H1 (cell line): ENCODE results near the gene FGF5. TPM values are rescaled to one million over a fixed set of nuclear protein-coding genes. Genes with fewer than 3 reads are reported as not detected.

Source experiments
- CTCF ChIA-PET: fragments of 300-600 bp; sonication (Branson Sonifier 250); formaldehyde crosslinking; loops from one replicate; lab custom pipeline; 2021; ENCODE audit not compliant: partially characterized antibody; lab: Charles Lee
- POLR2A ChIA-PET: fragments of 300-600 bp; sonication (Branson Sonifier 250); formaldehyde crosslinking; loops from one replicate; lab custom pipeline; 2021; ENCODE audit warnings: inconsistent platforms; ENCODE audit not compliant: partially characterized antibody; lab: Charles Lee
- DNase-seq, 2 experiments: peaks; one replicate each; pipeline versions ENCODE4 v3.0.0 to v3.0.0-alpha.2; 2010 to 2022; ENCODE audit warnings: low spot score in 2 of 2, low read depth in 1 of 2, mixed read lengths in 1 of 2
- FAIRE-seq: peaks from 2 replicates; lab custom pipeline; 2011; peaks lifted over from hg19 to GRCh38; lab: Jason Lieb, UNC
- H2AFZ ChIP-seq: 2 replicates; pipeline ENCODE4 v1.8.1; 2012; ENCODE audit warnings: low read length, inconsistent platforms
- H2AK5ac ChIP-seq: 2 replicates; pipeline ENCODE4 v1.6.1; 2013; ENCODE audit warnings: low read depth, low read length
- H2BK120ac ChIP-seq: replicated peaks from 2 replicates; pipeline ENCODE3; 2013; ENCODE audit warnings: low read depth, low read length, inconsistent platforms
- H2BK12ac ChIP-seq: 2 replicates; pipeline ENCODE4 v1.6.1; 2013; ENCODE audit warnings: low read depth, low read length
- H2BK15ac ChIP-seq: 2 replicates; pipeline ENCODE4 v1.6.1; 2013; ENCODE audit warnings: low read length
- H2BK20ac ChIP-seq: 2 replicates; pipeline ENCODE4 v1.6.1; 2013; ENCODE audit warnings: low read length
- H2BK5ac ChIP-seq: 2 replicates; pipeline ENCODE4 v1.6.1; 2013; ENCODE audit warnings: low read depth, low read length
- H3K14ac ChIP-seq: 2 replicates; pipeline ENCODE4 v1.6.1; 2013; ENCODE audit warnings: inconsistent platforms; ENCODE audit not compliant: insufficient read length
- H3K18ac ChIP-seq: 2 replicates; pipeline ENCODE4 v1.6.1; 2013; ENCODE audit warnings: low read length; ENCODE audit errors: extremely low read depth
- H3K23ac ChIP-seq: 2 replicates; pipeline ENCODE4 v1.6.1; 2013; ENCODE audit warnings: inconsistent platforms; ENCODE audit not compliant: insufficient read length
- H3K23me2 ChIP-seq: 2 replicates; pipeline ENCODE4 v1.6.1; 2013; ENCODE audit warnings: low read depth, low read length
- H3K27ac ChIP-seq: 2 replicates; pipeline ENCODE4 v1.6.1; 2011; ENCODE audit warnings: low read depth, low read length, inconsistent platforms
- H3K27me3 ChIP-seq, 4 experiments: replicated peaks in 1 of 4; 1 replicate in 1 of 4; 2 replicates in 3 of 4; pipeline versions ENCODE4 v1.6.1 to v1.8.1; 2011 to 2013; ENCODE audit warnings: low read length in 3 of 4, mild to moderate bottlenecking in 3 of 4, inconsistent platforms in 2 of 4, mixed read lengths in 2 of 4, moderate library complexity in 1 of 4; ENCODE audit not compliant: control insufficient read depth in 3 of 4, insufficient read depth in 3 of 4; ENCODE audit errors: extremely low read depth in 1 of 4
- H3K36me3 ChIP-seq, 4 experiments: 2 replicates each; pipeline versions ENCODE4 v1.6.1 to v1.8.1; 2011 to 2013; ENCODE audit warnings: mild to moderate bottlenecking in 4 of 4, low read length in 3 of 4, moderate library complexity in 2 of 4, control low read depth in 1 of 4, inconsistent platforms in 1 of 4; ENCODE audit not compliant: insufficient read depth in 4 of 4, control insufficient read depth in 2 of 4
- H3K4ac ChIP-seq: replicated peaks from 2 replicates; pipeline ENCODE3; 2013; ENCODE audit warnings: low read length, low read depth, mixed read lengths, inconsistent platforms; ENCODE audit not compliant: insufficient read length
- H3K4me1 ChIP-seq, 4 experiments: replicated peaks in 1 of 4; 1 replicate in 1 of 4; 2 replicates in 3 of 4; pipeline versions ENCODE4 v1.6.1 to v1.8.1; 2011 to 2013; ENCODE audit warnings: low read length in 3 of 4, inconsistent platforms in 2 of 4, mixed read lengths in 1 of 4; ENCODE audit not compliant: insufficient read depth in 4 of 4, control insufficient read depth in 3 of 4
- H3K4me2 ChIP-seq, 2 experiments: 2 replicates each; pipeline versions ENCODE4 v1.6.1 to v1.8.1; 2011 to 2013; ENCODE audit warnings: low read depth in 2 of 2, low read length in 2 of 2, control low read depth in 1 of 2, inconsistent platforms in 1 of 2, mild to moderate bottlenecking in 1 of 2; ENCODE audit not compliant: insufficient read depth in 1 of 2
- H3K4me3 ChIP-seq, 4 experiments: fragments of 200-600, 300-600 bp in 1 of 4; sonication (generic), shearing (Covaris generic), sonication (Bioruptor Twin) in 1 of 4; 2 replicates each; pipeline versions ENCODE4 v1.5.1 to v1.8.1; 2011 to 2016; ENCODE audit warnings: low read length in 4 of 4, low read depth in 3 of 4, control low read depth in 2 of 4, inconsistent platforms in 2 of 4, mild to moderate bottlenecking in 2 of 4, mixed read lengths in 1 of 4, moderate library complexity in 1 of 4; ENCODE audit not compliant: insufficient read depth in 2 of 4; ENCODE audit errors: extremely low read depth in 1 of 4
- H3K56ac ChIP-seq: replicated peaks from 2 replicates; pipeline ENCODE3; 2013; ENCODE audit warnings: low read depth, mild to moderate bottlenecking, mixed read lengths, low read length, inconsistent platforms; ENCODE audit not compliant: insufficient read length
- H3K79me1 ChIP-seq: 2 replicates; pipeline ENCODE4 v1.6.1; 2013; ENCODE audit warnings: low read depth, low read length, control low read depth
- H3K79me2 ChIP-seq, 2 experiments: 2 replicates each; pipeline versions ENCODE4 v1.6.1 to v1.8.1; 2012 to 2013; ENCODE audit warnings: low read length in 2 of 2, mild to moderate bottlenecking in 2 of 2, inconsistent platforms in 1 of 2; ENCODE audit not compliant: insufficient read depth in 2 of 2, control insufficient read depth in 1 of 2
- H3K9ac ChIP-seq, 4 experiments: replicated peaks in 1 of 4; 1 replicate in 1 of 4; 2 replicates in 3 of 4; pipeline versions ENCODE4 v1.6.1 to v1.8.1; 2011 to 2013; ENCODE audit warnings: low read depth in 3 of 4, low read length in 3 of 4, control low read depth in 2 of 4, mild to moderate bottlenecking in 2 of 4, moderate library complexity in 2 of 4, inconsistent platforms in 1 of 4; ENCODE audit errors: extremely low read depth in 1 of 4
- H3K9me3 ChIP-seq, 2 experiments: 2 replicates each; pipeline versions ENCODE4 v1.6.1 to v1.8.1; 2012 to 2013; ENCODE audit warnings: mild to moderate bottlenecking in 2 of 2, moderate library complexity in 2 of 2, control low read depth in 1 of 2, inconsistent platforms in 1 of 2, low read depth in 1 of 2, low read length in 1 of 2, mixed read lengths in 1 of 2; ENCODE audit not compliant: insufficient read depth in 2 of 2
- H4K20me1 ChIP-seq, 2 experiments: replicated peaks in 1 of 2; 2 replicates each; pipeline versions ENCODE3 to v1.8.1; 2011 to 2013; ENCODE audit warnings: inconsistent platforms in 2 of 2, low read length in 2 of 2, mild to moderate bottlenecking in 1 of 2; ENCODE audit not compliant: insufficient read depth in 2 of 2, control insufficient read depth in 1 of 2
- H4K5ac ChIP-seq: 2 replicates; pipeline ENCODE4 v1.6.1; 2013; ENCODE audit warnings: low read length, low read depth, mixed read lengths, inconsistent platforms; ENCODE audit not compliant: insufficient read length
- H4K8ac ChIP-seq: 2 replicates; pipeline ENCODE4 v1.8.0; 2013; ENCODE audit warnings: mild to moderate bottlenecking, moderate library complexity, low read length, inconsistent platforms; ENCODE audit not compliant: insufficient read depth; ENCODE audit errors: extremely low read depth
- H4K91ac ChIP-seq: replicated peaks from 2 replicates; pipeline ENCODE3; 2013; ENCODE audit warnings: low read length, mixed read lengths, inconsistent platforms; ENCODE audit not compliant: insufficient read length
- EZH2 ChIP-seq: fragments of 200-600 bp; sonication (generic); IDR thresholded peaks from 2 replicates; pipeline ENCODE4 v1.7.1; 2012; ENCODE audit warnings: low read depth, mild to moderate bottlenecking, moderate library complexity, low read length, inconsistent platforms; ENCODE audit not compliant: severe bottlenecking
- SP4 ChIP-seq: IDR thresholded peaks from 2 replicates; pipeline ENCODE4 v1.6.1; 2012; ENCODE audit warnings: low read length, inconsistent platforms
- WGBS, 2 experiments: shearing (Covaris generic) in 1 of 2; methylation state at CpG; one replicate each; pipeline versions ENCODE4 v1.1.6 to v1.1.7; 2013 to 2015; ENCODE audit warnings: low lambda C conversion rate in 2 of 2, mixed read lengths in 2 of 2, inconsistent platforms in 1 of 2, low coverage in 1 of 2, missing lambda C conversion rate in 1 of 2; ENCODE audit not compliant: insufficient replicate concordance in 2 of 2, insufficient coverage in 1 of 2, insufficient read length in 1 of 2; ENCODE audit errors: extremely low coverage in 1 of 2, missing lambda C conversion rate in 1 of 2; 5-methylcytosine and 5-hydroxymethylcytosine counted together
- polyA plus RNA-seq, 7 experiments: library from polyadenylated mRNA; depleted of rRNA in 3 of 7; stranded (reverse) in 5 of 7; unstranded in 2 of 7; fragments of >200 nt in 5 of 7; fragments of 200-250 nt in 2 of 7; gene quantifications; 1 replicate in 5 of 7; 2 replicates in 1 of 7; 4 replicates in 1 of 7; pipeline versions ENCODE4 v1.2.1 to v1.2.3, GENCODE V29; 2011 to 2013; ENCODE audit warnings: missing spikeins in 2 of 7, mixed read lengths in 2 of 7
- total RNA-seq: library from RNA; stranded (reverse); fragmentation: NEBNext Ultra II Directional; extraction: Animal tissue kit (Norgen Biotek cat#: 25700); gene quantifications from 2 replicates; pipeline ENCODE4 v1.2.1, GENCODE V29; 2021

The FGF5 gene
- total and polyA plus RNA-seq, 2 of the 8 experiments (the other 6 are each of a cell fraction or from before 2014, with no cell fraction given): not detected

DNA sequence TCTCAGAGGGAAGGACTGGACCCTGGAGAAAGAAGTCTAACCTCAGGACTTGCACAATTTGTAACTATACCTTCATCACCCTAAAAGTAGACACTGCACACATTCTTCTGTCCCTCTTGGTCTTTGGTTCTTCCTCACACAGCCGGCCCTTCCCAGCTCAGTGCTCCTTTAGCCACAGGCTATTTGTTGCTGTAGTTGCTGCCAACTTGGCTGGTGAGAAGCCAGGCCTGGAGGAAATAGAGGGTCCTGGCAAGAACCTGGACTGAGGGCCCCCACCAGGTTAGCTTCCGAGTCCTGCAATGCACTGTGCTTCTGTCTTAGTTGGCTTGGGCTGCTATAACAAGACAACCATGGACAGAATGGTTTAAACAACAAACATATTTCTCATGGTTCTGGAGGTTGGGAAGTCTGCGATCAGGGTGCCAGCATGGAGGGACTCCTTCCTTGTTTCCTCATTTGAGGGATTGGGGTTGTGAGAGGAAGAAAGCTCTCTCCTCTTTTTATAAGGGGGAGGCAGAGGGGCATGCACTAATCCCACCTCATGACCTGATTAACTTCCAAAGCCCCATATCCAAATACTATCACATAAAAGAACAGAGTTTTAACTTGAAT, 4.4 kb upstream of the FGF5 start:
- no peak overlapping the region for H3K14ac ChIP-seq
- H3K79me1 ChIP-seq: no peaks in the 10 kb centered on the region
- no peak overlapping the region for H3K4me3 ChIP-seq
- H3K4ac ChIP-seq: no peak overlapping the region
- peaks cover 9% of the 10 kb centered on the region; the same call in 1 of the 2 replicates for H3K23me2 ChIP-seq
- H4K20me1 ChIP-seq: peaks cover 14 to 19% of the 10 kb centered on the region in 2 experiments
- H4K8ac ChIP-seq: no peak overlapping the region
- H3K9me3 ChIP-seq: no peaks in the 10 kb centered on the region
- no peak overlapping the region for H2BK12ac ChIP-seq
- no peak overlapping the region for H2BK15ac ChIP-seq
- H4K91ac ChIP-seq: no peak overlapping the region
- H3K23ac ChIP-seq: no peak overlapping the region
- H3K27me3 ChIP-seq: peaks cover 55 to 64% (median 59%) of the 10 kb centered on the region in 4 experiments
- peaks cover 4 to 19% (median 14%) of the 10 kb centered on the region in 4 experiments for H3K4me1 ChIP-seq
- POLR2A ChIA-PET: no interaction called here
- H2AFZ ChIP-seq: no peak overlapping the region
- CTCF ChIA-PET: interaction anchor here (0.7 to 1.5 kb wide), 4 partner anchors 42 to 74 kb away, joined by 3 to 7 read pairs (median 3); no protein-coding TSS in a partner anchor
- H4K5ac ChIP-seq: no peak overlapping the region
- H2BK20ac ChIP-seq: no peak overlapping the region
- no peak overlapping the region for H3K18ac ChIP-seq
- no peak overlapping the region for H2AK5ac ChIP-seq
- H3K9ac ChIP-seq: no peak overlapping the region
- H3K27ac ChIP-seq: no peak overlapping the region
- no peaks in the 10 kb centered on the region for H3K79me2 ChIP-seq
- no peak overlapping the region for H3K56ac ChIP-seq
- DNase-seq (no peak), FAIRE-seq (no peak)
- 95% methylated on average over 3 of the region's 3 CpGs; no CpG with 5 or more reads in 1 of the 2 experiments for WGBS, 2 experiments
- H3K4me2 ChIP-seq: no peak overlapping the region
- TF ChIP-seq SP4 (no peak), EZH2 (peak; percentile 9)
- H3K36me3 ChIP-seq: no peaks in the 10 kb centered on the region; a peak in 1 of 8 replicates
- H2BK120ac ChIP-seq: no peak overlapping the region
- no peak overlapping the region for H2BK5ac ChIP-seq
